ENCODE measurements around the gene TRAFD1. TPM values are rescaled to one million over a fixed set of nuclear protein-coding genes. Genes with fewer than 3 reads are reported as not detected.

TRAFD1 gene
- total and polyA plus RNA-seq, 9 of the 15 experiments (the other 6 are each of a cell fraction or from before 2014, with no cell fraction given) = 41.3 to 85.5 (median 54.5) TPM

DNA sequence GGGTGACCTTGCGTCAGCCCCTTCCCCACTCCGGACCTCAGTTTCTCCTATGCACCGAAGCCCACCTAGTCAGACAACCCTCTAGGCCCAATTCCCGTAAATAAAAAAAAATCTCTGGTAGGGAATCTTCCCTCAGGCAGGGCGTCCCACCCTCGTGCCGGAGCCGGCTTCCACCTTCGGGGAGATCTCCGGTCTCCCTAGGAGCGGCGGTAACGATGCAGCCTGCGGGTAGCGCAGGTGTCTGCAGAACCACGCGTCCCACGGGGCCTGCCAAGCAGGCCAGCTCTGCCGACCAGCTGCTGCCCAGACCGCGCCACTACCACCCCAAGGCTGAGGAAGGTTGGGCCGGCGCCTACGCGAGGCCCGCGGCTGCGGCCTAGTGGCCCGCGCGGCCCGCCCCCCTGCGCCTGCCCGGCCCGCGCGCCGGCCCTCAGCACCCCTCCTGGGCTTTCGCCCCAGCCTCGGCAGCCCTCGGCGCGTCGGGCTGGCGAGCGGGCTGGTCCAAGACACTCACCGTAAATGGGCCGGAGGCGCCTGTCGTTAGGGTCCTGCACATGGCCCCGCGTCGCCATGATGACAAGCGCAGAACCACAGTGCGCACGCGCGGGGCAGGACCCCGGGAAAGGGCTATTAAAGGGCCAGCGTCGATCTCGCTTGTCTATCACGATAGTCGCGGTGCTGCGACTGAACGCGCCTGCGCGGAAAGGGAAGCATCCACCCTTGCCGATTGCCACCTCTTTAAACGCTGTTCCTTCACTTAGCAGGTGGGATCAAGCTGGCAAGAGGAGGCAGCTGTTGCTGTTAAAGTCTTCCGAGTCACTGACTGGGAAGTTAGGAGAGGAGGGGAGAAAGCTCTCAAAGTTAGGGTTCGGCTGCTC, 16.9 kb upstream of the TRAFD1 start, which contains the start of gene NAA25 (continued):
- TF ChIP-seq HNRNPK (IDR thresholded peaks at IDR 0.05; ENCODE audit: low read depth, low read length, poor library complexity, severe bottlenecking) (no peak), HDAC3 (IDR thresholded peaks at IDR 0.05; ENCODE audit: borderline replicate concordance, partially characterized antibody) (no peak), CBX8 (IDR thresholded peaks at IDR 0.05; ENCODE audit: borderline replicate concordance, extremely low read depth, low read depth, low read length, poor library complexity, severe bottlenecking) (no peak), ZNF77 (CRISPR knock-in tag; IDR thresholded peaks at IDR 0.05) (no peak), HDAC8 (tag; IDR thresholded peaks at IDR 0.05) (peak; percentile 45; the same call in 1 of the 2 replicates), ZNF408 (CRISPR knock-in tag; IDR thresholded peaks at IDR 0.05; ENCODE audit: low read depth) (no peak), PRMT5 (CRISPR knock-in tag; IDR thresholded peaks at IDR 0.05) (peak; percentile 76), SRSF9 (IDR thresholded peaks at IDR 0.05; ENCODE audit: borderline replicate concordance, low read depth, low read length) (no peak), NFXL1 (CRISPR knock-in tag; IDR thresholded peaks at IDR 0.05) (no peak), ZNF140 (CRISPR knock-in tag; IDR thresholded peaks at IDR 0.05) (no peak), SREBF2 (CRISPR knock-in tag; IDR thresholded peaks at IDR 0.05) (no peak), ZNF644 (tag; IDR thresholded peaks at IDR 0.05; ENCODE audit: low read depth) (no peak), DNMT1 (IDR thresholded peaks at IDR 0.05) (no peak), NFIC (IDR thresholded peaks at IDR 0.05) (no peak; the same call in 1 of the 2 replicates), BDP1 (IDR thresholded peaks at IDR 0.05; ENCODE audit: insufficient read depth, insufficient read length) (no peak)
- TF ChIP-seq, protein P1, sequence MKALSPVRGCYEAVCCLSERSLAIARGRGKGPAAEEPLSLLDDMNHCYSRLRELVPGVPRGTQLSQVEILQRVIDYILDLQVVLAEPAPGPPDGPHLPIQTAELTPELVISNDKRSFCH (CRISPR knock-in tag; IDR thresholded peaks at IDR 0.05) = no peak
- TF ChIP-seq, protein P1 (tag; IDR thresholded peaks at IDR 0.05) = peak; percentile 76
- TF ChIP-seq, protein P2, sequence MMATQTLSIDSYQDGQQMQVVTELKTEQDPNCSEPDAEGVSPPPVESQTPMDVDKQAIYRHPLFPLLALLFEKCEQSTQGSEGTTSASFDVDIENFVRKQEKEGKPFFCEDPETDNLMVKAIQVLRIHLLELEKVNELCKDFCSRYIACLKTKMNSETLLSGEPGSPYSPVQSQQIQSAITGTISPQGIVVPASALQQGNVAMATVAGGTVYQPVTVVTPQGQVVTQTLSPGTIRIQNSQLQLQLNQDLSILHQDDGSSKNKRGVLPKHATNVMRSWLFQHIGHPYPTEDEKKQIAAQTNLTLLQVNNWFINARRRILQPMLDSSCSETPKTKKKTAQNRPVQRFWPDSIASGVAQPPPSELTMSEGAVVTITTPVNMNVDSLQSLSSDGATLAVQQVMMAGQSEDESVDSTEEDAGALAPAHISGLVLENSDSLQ (IDR thresholded peaks at IDR 0.05) = peak; percentile 77
- TF ChIP-seq, protein P3, sequence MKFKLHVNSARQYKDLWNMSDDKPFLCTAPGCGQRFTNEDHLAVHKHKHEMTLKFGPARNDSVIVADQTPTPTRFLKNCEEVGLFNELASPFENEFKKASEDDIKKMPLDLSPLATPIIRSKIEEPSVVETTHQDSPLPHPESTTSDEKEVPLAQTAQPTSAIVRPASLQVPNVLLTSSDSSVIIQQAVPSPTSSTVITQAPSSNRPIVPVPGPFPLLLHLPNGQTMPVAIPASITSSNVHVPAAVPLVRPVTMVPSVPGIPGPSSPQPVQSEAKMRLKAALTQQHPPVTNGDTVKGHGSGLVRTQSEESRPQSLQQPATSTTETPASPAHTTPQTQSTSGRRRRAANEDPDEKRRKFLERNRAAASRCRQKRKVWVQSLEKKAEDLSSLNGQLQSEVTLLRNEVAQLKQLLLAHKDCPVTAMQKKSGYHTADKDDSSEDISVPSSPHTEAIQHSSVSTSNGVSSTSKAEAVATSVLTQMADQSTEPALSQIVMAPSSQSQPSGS (CRISPR knock-in tag; IDR thresholded peaks at IDR 0.05) = no peak
- TF ChIP-seq, protein P4, sequence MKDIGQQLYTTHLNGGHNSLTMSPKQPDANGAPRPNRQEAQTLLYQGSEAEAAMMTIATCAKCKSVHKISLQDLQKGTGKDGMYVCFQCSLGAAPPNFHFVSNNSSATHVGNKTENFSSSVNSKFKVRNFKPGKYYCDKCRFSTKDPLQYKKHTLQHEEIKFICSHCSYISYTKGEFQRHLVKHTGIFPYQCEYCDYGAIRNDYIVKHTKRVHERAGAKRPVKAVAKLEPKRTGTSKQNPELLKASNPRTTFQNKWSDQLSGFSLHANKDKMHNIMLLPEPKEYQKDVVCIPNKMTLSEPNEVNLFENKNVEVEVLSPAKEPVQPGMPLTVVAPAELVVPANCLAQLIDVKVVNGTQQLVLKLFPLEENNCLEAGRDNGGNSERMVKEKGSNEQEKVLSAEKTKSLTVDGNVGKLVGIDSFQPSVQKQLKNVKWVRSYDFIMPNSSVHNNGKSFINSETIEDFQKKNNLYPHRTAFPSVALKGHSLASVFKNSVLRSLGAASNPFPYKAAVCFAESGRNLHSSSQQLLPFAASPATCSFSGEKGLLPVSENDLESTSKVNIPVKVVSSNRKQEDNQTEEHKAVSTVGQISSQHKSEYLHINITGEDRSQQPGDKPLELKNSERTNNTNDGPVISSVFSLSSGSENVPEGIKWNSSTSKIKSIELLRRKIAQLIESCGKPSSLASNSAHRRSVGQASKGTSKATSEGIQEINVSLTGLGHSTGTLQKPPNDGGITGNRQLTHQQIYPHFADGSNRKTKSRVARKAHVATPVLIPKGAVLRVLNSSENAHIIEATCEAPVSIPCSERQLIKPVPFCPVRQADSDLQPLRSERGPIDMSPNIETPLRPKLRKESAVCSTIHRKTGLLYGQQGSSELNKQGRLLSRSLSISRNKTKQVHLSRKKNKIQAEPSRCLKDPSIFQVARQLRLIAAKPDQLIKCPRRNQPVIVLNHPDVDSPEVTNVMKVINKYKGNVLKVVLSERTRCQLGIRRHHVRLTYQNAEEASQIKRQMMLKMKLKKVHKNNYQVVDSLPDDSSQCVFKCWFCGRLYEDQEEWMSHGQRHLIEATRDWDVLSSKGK (CRISPR knock-in tag; IDR thresholded peaks at IDR 0.05) = no peak
